ENCODE results near the gene GPC1. TPM values are rescaled to one million over a fixed set of nuclear protein-coding genes. Genes with fewer than 3 reads are reported as not detected.

The GPC1 gene
- total and polyA plus RNA-seq, 2 donors (not counting 1 experiment from before 2014, with no cell fraction given): 147 to 218 TPM

DNA sequence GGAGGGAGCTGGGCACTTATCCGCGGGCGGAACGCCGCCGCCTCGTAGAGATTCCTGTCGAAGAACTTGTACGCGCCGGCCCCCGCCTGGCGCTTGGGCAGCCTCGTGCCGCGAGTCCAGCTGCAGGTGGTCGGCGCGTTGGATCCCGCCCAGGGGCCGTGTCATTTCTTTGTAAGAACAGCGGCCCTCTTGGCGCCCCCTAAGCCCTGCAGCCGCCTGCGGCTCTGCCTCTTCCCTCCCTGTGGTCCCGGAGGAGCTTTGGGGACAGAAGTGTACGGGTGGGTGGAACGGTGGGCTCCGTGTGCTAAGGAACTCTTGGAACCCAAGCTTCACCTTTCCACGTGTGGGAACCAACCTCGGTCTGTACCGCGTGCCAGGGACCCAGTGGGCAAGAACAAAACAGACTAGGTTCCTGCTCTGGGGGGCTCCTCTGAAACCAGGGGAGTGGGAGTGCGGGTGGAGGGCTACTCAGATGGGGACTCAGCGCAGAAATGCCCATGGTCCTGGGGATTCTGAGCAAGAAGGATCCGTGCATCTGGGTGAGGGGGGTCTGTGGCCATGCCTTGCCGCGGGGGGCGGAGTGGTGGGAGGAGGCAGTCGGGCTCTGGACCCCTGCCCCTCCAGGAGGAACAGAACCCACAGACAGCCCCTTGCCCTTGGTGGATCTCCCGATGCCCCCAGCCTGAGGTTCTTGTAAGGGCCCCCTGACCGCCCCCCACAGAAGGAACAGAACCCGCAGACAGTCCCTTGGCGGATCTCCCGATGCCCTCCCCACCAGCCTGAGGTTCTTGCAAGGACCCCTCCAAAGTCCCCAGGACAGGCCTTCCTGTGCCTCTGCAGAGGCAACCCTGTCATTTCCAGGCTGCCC, 1.5 kb downstream of the GPC1 start:
- H3K27me3 ChIP-seq (ENCODE audit: control insufficient read depth, insufficient read depth, low read length): no peaks in the 10 kb centered on the region
- H2AFZ ChIP-seq (ENCODE audit: low read length): no peak overlapping the region
- H3K79me2 ChIP-seq (ENCODE audit: control insufficient read depth, insufficient read depth, low read length): peaks cover 57% of the 10 kb centered on the region
- H3K9me3 ChIP-seq (ENCODE audit: control insufficient read depth, insufficient read depth, low read depth, low read length): no peaks in the 10 kb centered on the region
- peak; percentile 36 to 49 for DNase-seq (ENCODE audit: low read depth in 2 of 2)
- TF ChIP-seq EZH2 (IDR thresholded peaks at IDR 0.05; ENCODE audit: low read length, missing control alignments): no peak
- TF ChIP-seq, protein P1, sequence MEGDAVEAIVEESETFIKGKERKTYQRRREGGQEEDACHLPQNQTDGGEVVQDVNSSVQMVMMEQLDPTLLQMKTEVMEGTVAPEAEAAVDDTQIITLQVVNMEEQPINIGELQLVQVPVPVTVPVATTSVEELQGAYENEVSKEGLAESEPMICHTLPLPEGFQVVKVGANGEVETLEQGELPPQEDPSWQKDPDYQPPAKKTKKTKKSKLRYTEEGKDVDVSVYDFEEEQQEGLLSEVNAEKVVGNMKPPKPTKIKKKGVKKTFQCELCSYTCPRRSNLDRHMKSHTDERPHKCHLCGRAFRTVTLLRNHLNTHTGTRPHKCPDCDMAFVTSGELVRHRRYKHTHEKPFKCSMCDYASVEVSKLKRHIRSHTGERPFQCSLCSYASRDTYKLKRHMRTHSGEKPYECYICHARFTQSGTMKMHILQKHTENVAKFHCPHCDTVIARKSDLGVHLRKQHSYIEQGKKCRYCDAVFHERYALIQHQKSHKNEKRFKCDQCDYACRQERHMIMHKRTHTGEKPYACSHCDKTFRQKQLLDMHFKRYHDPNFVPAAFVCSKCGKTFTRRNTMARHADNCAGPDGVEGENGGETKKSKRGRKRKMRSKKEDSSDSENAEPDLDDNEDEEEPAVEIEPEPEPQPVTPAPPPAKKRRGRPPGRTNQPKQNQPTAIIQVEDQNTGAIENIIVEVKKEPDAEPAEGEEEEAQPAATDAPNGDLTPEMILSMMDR (conservative IDR thresholded peaks at IDR 0.05 in 1 of 2, IDR thresholded peaks at IDR 0.05 in 1 of 2; ENCODE audit: low read depth in 1 of 2, low read length in 2 of 2): no peak
- peaks cover 21% of the 10 kb centered on the region for H3K4me1 ChIP-seq (ENCODE audit: control insufficient read depth, extremely low read depth, insufficient read depth, low read length)
- no peaks in the 10 kb centered on the region for H4K20me1 ChIP-seq (ENCODE audit: control insufficient read depth, extremely low read depth, insufficient read depth, low read length)
- peak overlapping the region; percentile 97 for H3K4me2 ChIP-seq (ENCODE audit: extremely low read depth, insufficient read depth, low read length)
- H3K36me3 ChIP-seq (ENCODE audit: control insufficient read depth, insufficient read depth, low read length): peaks cover 8% of the 10 kb centered on the region
- H3K4me3 ChIP-seq (replicated peaks in 1 of 4; ENCODE audit: control extremely low read depth in 1 of 4, insufficient read depth in 1 of 4, low read depth in 3 of 4, low read length in 4 of 4): peak overlapping the region; percentile 77 to 82 (median 80)
- peak overlapping the region; percentile 92 for H3K9ac ChIP-seq (ENCODE audit: insufficient read depth, low read length)
- peak overlapping the region; percentile 80 for H3K27ac ChIP-seq (ENCODE audit: insufficient read depth, low read length)

DNA sequence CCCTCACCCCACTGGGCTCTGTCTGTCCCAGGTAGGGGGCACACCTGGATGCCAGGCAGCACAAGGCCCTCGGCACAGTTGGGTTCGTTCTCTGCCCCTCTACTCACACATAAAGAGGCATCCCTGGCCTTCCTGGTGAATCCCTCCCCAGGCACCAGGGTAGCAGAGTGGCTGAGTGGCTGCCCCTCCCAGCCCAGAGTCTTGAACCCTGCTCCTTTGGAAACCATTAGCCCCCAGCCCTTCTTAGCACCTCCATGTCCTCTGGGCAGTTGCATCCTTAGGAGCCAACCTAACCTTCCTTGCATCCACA, 2.0 kb downstream of the GPC1 start:
- Histone ChIP-seq H3K4me3 (replicated peaks in 1 of 4; ENCODE audit: control extremely low read depth in 1 of 4, insufficient read depth in 1 of 4, low read depth in 3 of 4, low read length in 4 of 4) (peak overlapping the region; percentile 77 to 82 (median 80)), H3K27ac (ENCODE audit: insufficient read depth, low read length) (no peak overlapping the region), H3K36me3 (ENCODE audit: control insufficient read depth, insufficient read depth, low read length) (peaks cover 8% of the 10 kb centered on the region), H3K4me2 (ENCODE audit: extremely low read depth, insufficient read depth, low read length) (peak overlapping the region; percentile 97), H3K9me3 (ENCODE audit: control insufficient read depth, insufficient read depth, low read depth, low read length) (no peaks in the 10 kb centered on the region), H4K20me1 (ENCODE audit: control insufficient read depth, extremely low read depth, insufficient read depth, low read length) (no peaks in the 10 kb centered on the region), H2AFZ (ENCODE audit: low read length) (no peak overlapping the region), H3K4me1 (ENCODE audit: control insufficient read depth, extremely low read depth, insufficient read depth, low read length) (peaks cover 21% of the 10 kb centered on the region), H3K9ac (ENCODE audit: insufficient read depth, low read length) (peak overlapping the region; percentile 13), H3K79me2 (ENCODE audit: control insufficient read depth, insufficient read depth, low read length) (peaks cover 62% of the 10 kb centered on the region), H3K27me3 (ENCODE audit: control insufficient read depth, insufficient read depth, low read length) (no peaks in the 10 kb centered on the region)
- TF ChIP-seq, protein P1 (conservative IDR thresholded peaks at IDR 0.05 in 1 of 2, IDR thresholded peaks at IDR 0.05 in 1 of 2; ENCODE audit: low read depth in 1 of 2, low read length in 2 of 2): no peak
- no peak for TF ChIP-seq EZH2 (IDR thresholded peaks at IDR 0.05; ENCODE audit: low read length, missing control alignments)
- no peak for DNase-seq (ENCODE audit: low read depth in 2 of 2)

DNA sequence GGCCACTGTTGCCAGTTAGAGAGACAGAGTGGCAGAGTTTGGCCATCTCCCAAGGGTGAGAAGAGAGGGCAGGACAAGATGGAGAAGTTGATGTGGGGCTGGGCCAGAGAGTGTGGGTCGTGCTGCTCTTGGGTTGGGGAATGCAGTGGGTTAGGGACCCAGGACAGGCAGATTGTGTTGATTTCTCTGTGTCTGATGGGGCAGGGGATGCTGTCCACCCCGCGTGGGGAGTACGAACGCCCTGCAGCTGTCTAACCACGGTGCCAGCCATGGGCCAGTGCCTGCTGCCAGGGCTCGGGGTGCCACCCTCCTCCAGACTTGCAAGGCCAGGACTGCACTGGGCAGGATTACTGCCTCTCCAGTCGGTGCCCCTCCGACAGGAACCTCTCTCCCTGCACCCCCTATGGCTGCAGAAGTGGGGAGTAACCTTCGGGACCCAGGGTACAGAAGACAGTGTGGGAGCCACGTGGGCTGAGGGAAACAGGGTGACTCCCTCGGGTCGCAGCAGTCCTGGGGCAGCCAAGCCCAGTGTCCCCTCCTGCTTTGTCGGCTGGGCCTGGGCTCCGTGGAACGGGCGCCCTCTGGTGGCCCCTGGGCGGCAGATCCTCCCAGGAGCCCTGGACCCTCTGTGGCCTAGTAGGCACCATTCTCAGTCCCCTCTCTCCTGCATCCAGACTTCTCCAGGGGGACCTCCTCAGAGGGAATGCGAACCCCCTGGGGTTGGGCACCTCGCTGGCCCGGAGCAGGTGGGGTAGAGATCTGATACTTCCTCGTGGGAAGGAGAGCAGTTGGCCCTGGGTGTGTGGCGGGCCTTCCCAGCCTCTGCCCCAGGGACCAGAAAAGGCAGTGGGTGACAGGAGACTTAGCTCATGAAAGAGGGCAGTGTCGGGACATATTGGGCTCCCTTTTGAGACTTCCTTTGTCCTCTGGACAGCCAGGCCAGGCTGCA, 2.7 kb downstream of the GPC1 start:
- H3K9ac ChIP-seq (ENCODE audit: insufficient read depth, low read length): peak overlapping the region; percentile 37
- no peak for TF ChIP-seq EZH2 (IDR thresholded peaks at IDR 0.05; ENCODE audit: low read length, missing control alignments)
- TF ChIP-seq, protein P1 (conservative IDR thresholded peaks at IDR 0.05 in 1 of 2, IDR thresholded peaks at IDR 0.05 in 1 of 2; ENCODE audit: low read depth in 1 of 2, low read length in 2 of 2): peak; percentile 86 to 95
- H3K4me1 ChIP-seq (ENCODE audit: control insufficient read depth, extremely low read depth, insufficient read depth, low read length): peaks cover 21% of the 10 kb centered on the region
- H4K20me1 ChIP-seq (ENCODE audit: control insufficient read depth, extremely low read depth, insufficient read depth, low read length): no peaks in the 10 kb centered on the region
- peaks cover 9% of the 10 kb centered on the region for H3K36me3 ChIP-seq (ENCODE audit: control insufficient read depth, insufficient read depth, low read length)
- no peaks in the 10 kb centered on the region for H3K27me3 ChIP-seq (ENCODE audit: control insufficient read depth, insufficient read depth, low read length)
- peaks cover 69% of the 10 kb centered on the region for H3K79me2 ChIP-seq (ENCODE audit: control insufficient read depth, insufficient read depth, low read length)
- H2AFZ ChIP-seq (ENCODE audit: low read length): no peak overlapping the region
- H3K4me3 ChIP-seq (replicated peaks in 1 of 4; ENCODE audit: control extremely low read depth in 1 of 4, insufficient read depth in 1 of 4, low read depth in 3 of 4, low read length in 4 of 4): peak overlapping the region; percentile 77 to 82 (median 80)
- H3K4me2 ChIP-seq (ENCODE audit: extremely low read depth, insufficient read depth, low read length): peak overlapping the region; percentile 97
- H3K9me3 ChIP-seq (ENCODE audit: control insufficient read depth, insufficient read depth, low read depth, low read length): no peaks in the 10 kb centered on the region
- DNase-seq (ENCODE audit: low read depth in 2 of 2): peak; percentile 41 to 62
- H3K27ac ChIP-seq (ENCODE audit: insufficient read depth, low read length): peak overlapping the region; percentile 27

All from fibroblast of lung (primary cell).